NCI-H128 (cell line): Measurements from ENCODE around the gene BCL2.

Source experiments
- DNase-seq: peaks from one replicate; lab custom pipeline; 2025; ENCODE audit not compliant: unreplicated experiment; lab: John Stamatoyannopoulos, UW

Gene BCL2

DNA sequence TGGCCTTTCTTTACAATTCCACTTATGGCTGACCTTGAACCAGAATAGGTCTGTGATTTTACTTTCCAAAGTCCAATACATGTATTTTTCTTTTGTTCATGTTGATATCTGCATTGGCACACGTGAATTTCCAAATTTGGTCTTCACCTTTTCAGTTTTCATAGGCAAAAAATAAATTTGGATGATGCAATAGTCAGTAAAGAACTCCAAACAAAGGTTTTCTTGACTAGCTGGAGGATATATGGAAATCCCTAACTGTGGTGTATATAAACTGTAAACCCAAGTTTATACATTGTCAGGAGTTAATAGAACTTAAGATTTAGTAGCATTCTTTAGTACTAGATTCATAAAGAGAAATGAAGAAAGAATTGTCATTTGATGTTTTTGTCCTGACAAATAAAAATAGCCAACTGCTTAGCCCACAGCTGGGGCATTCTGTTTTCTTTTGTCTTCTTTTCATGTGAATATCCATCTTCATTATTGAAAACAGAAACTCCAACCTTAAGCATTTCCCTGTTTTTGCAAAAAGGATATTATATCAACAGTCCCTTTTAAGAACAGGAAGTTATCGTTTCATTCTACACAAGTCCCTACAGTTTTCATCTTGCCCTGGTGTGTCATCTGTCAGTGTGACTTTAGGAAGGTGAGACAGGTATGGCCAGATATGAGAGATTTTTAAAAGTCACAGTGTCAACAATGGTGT is 132.9 kb downstream of the BCL2 start:
- no peak for DNase-seq

DNA sequence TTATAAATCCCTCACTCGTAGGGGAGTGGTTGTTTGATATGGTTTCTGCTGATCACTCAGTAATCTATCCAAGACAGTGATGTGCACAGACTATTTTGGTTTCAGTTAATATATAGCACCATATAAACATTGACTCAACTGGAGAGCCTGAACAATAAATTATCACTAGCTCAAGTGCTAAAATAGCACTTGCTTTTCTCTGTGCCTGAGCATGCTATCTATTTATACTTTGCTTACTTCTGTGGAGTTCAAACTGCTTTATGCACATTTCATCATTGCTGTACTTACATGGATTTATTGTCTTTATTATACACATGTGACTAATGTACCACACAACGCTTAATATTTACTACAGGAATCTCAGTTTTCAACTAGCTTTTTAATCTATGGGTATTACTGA is 133.6 kb downstream of the BCL2 start:
- no peak for DNase-seq

DNA sequence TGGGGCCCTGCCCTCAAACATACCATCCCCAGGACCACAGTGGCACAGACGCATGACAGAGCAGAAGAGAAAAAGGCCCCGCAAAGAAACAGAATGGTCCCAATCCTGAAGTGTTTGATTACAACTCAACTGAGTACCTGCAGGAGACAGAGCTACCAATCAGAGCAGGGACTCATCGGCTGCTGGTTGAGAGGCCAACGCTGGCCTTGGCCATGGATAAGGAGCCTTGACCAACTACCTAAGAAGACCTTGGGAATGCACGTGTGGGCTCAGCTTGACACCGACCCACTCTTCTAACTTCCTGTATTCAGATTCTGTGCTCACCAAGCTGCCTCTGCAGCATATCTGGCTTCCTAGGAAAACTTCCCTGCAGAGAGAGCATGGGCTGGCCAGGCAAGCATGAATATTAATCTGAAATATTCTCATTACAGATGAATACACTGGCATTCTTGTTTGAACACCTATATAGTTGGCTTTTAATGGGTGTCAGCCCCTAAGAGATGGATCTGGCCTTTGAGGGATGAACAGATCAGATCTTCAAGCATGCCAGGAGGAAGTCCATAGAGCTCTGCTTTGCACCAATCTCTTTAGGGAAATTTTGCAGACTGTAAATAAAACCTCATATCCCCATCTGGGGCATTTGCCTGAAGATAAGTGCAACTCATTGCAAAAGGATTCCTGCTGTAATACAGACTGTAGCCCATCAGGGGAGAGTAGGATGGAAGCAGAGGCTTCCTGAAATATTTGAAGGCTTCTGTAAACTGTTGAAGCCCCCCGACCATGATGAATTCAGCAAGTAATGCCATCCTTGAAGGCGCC is 135.4 kb downstream of the BCL2 start:
- no peak for DNase-seq

DNA sequence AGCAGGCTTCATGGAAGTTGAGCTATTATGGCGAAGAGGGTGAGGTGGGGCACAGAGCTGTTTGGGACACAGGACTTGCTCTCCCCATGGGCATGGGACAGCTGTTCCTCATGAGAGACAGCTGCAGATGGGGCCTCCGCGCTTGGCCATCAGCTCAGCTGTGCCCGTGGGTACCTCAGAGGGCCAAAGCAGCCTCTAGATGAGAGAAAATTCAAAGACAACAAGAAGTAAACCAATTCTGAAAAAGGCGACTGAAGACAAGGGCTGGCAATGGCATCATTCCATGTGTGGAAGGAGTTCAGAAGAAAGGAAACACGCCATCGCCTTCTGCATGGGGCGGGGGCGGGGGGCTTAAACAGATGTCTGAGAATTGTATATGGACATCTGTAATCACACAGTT is 136.2 kb downstream of the BCL2 start:
- DNase-seq: no peak

DNA sequence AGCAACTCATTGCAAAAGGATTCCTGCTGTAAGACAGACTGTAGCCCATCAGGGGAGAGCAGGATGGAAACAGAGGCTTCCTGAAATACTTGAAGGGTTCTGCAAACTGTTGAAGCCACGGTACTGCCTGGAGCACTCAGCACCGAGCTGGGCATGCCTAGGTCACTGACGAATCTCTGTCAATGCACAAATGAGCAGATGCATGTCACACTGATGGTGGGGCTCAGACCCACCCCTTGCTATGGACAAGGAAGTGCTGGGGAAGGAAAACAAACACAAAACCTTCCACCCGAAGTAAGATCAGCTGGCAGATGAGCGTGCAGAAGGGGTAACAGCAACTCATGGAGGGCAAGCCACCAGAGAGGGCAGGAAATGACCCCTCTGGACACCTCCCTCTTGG is 136.7 kb downstream of the BCL2 start:
- no peak for DNase-seq

DNA sequence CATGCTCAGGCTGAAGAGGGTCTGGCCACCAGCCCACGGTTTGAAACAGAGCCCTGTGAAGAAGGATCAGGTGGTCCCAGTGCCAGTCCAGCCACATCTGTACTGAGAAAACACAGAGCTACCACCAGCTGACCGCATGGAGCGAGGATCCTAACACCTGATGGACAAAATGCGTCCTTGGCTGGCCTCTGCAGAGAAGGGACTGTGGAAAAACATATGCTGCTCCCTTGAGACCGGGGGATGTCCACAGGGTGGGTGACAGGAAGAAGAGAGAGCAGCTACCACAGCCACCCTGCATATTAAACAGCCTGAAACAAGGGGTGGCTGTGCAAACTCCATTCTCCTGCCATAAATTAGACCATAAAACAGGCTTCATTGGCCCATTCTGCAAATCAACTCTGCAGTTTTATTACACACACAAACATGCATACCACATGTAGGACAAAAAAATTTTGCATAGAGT is 137.2 kb downstream of the BCL2 start:
- no peak for DNase-seq

DNA sequence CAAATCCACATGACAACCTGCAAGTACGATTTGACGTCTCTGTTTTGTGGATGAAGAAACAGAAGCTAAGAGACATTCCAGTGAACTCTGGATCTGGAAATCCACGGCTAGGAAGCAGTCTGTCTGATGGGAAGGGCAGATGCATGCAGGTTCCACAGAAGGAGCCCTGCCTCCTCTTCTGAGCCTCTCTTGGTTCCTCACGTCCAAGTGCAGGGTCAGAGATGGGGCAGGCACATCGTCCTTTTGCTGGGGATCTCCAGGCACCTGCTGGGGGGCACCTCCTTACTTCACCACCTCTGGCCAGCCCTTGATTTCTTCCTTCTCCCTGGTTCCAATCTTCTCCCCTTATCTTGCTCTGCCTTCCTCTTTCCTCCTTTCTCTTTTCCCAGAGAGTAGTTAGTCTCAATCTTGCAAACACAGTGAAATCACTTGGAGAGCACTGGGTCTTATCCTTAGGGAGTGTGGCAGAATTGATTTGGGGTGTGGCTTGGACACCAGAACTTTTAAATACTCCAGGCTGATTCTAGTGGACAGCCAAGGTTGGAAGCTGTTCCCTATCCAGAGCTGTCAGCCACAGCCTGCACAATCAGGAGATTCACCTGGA is 137.8 kb downstream of the BCL2 start:
- no peak for DNase-seq

DNA sequence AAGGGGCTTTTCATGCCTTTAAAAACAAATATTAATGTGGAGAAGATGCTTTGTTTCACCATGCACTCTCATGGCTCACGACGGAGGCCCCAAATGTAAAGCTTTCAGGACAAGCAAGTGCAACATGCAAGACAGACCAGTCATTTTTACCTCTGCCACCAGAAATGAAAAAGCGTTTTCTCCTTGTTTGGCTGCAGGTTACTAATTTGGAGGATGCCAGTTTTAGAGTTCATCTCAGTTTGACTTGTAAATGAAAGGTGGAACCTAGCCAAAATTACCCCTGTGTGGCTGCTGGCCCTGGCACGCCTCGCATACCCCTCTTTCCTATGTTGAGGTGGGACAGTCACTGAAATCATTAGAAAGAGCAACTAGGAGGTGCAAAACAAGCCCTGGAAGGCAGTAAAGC is 138.6 kb downstream of the BCL2 start:
- DNase-seq: no peak

DNA sequence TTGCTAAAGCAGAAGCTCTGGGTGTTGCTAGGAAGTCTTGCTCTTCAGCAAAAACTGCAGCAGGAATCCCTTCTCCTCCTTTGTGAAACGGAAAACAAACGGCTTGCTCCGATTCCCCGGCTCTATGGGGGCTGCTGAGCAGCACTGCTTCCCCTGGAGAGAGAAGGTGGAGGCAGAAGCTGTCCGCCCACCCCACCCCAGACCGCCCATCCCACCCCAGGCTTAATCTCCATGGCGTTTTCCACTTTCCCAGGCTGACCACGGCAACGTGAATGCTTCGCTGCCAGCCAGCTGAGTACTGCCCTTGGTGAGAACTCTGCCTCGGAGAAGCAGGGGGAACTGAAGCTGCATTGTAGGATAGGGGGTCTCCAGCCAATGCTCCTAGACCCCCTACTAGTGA is 139.2 kb downstream of the BCL2 start:
- no peak for DNase-seq

DNA sequence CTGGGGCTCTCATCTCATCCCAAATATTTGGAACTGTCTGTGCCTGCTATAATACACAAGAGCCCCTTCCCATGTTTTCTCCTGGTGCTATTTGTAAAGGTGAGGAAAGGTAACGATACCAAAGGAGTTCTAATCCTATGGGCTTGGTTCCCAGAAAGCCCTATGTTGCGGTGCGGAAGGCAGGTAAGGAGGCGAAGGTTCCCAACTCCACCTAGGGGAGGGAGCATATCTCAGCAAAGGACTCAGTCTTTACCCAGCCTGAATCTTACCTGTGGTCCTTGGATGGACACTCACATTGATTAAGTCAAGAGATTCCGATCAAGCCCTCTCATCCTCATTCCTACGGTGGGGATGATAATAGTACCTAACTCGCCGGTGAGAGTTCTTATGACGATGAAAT is 140.1 kb downstream of the BCL2 start:
- DNase-seq: no peak

DNA sequence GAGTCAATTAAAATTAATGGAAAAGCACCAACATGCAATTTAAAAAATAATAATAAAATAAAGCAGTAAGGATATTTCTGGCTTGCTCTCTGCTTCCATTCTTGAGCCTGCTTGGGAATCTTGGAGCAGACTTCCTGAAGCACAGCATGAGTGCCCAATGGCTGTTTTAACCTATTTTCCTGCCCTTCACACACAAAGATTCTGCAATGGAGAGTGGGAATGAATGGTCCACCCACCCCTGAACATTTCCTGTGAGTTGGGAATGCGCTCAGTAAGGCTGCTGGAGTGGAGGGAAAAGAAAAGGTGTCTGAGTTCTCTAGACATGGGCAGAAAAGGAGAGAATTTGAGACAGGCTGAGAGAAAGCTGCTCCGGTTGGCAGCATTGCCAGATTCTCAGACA is 140.6 kb downstream of the BCL2 start:
- DNase-seq: no peak

DNA sequence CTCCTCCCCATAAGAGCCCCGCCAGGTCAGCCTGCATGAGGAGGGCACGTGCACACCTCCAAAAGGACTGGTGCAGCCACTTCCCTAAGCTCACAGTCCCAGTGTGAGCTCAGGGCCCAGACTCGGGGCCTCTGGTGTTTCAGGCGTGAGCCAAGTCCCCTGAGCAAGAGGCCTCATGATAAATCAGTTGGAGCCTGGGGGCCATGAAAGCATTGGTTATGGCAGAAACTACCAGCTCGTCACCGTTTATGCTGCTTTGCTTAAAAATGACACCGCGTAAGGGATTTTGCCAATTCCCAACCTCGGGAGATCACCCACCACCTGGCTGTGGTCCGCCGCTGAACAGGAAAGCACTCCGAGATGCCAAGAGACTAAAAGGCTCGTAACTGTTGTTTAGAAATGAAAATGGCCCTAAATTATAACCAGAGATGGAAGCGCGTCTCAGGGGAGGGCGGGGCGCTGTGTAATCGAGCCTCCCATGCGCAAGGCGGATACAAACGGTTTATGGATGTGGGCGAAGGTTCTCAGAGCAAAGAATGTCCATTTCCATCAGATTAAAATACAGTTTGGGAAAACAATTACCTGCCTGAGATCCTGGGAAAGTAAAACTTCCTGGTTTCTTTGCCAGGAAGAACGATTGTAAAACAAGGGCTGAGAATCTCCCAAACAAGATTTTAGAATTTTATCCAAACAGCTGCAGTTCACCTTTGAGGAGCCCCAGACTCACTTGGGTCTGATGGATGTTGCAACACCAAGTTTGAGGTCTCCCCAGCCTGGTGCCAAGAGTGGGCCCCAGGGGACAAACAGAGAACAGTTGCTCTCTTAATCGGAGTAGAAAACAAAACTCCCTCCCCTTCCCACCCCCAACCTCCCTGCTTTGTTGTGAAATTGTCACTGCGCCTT is 141.4 kb downstream of the BCL2 start:
- DNase-seq: no peak

DNA sequence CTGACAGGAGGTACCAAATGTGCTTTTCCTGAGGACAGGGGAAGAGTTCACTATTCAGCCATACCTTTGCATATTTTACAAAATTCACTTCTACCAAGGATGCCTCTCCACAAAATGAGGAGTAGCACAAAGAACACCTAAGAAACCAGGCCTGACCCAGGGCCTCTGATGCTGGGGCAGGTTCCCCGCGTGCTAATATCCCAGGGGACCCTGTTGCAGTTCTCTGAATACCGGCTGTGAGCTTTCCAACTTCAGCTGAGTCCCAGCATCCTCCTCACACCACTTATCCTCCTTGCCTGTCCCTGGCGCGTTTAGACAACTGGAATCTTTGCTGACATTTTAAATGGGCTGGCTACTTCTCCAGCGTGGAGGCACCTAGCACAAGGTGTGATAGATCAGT is 142.3 kb downstream of the BCL2 start:
- DNase-seq: no peak

DNA sequence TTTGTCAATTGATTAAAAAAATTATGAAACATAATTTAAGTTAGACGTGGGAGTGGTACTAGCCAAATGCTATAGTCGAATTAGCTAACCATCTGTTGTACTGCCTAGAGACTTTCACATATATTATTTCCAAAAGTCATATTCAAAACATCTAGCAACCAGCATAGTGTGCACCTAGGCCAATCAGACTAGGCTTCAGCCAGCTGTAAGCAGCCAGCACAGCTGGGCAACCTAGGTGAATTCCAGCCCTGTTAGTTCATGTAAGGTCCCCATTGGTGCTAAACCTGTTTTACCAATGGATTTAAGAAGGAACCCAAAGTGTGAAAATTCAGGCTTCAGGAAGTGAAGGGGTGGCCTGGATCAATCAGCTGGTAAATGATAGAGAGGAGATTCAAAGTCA is 144.3 kb downstream of the BCL2 start:
- DNase-seq: no peak

DNA sequence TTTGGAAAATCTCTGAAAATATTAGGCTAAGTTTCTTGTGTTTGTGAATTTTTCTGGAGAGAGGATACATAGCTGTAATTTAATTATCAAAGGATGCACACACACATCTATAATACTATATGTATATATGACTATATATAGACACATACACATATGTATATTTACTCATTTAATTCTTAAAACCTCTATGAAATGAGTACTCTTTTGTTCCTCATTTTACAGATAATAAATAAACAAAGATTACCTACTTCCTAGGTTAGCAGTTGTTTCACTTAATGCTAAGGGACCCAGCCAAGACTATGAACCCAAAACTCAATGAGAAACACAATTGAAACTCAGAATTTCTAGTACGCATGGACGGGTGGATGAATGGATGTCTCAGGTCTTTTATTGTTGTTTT is 145.6 kb downstream of the BCL2 start:
- DNase-seq: no peak

DNA sequence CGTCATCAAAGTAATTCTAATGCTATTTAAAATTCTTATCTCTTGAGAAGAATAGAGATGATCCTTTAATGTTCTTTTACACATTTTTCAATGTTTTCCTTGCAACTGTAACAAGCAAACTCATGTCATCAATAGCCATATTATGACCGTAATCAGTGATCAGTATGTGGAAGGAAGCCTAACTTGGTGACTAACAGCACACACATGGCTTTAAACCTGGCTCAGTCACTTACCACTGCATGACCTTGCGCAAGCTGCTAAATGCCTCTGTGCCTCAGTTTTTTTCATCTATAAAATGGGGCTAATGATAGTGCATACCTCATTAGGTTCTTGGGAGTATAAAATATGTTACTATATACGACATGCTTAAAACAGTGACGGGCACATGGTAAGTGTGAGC is 149.7 kb downstream of the BCL2 start:
- DNase-seq: no peak

DNA sequence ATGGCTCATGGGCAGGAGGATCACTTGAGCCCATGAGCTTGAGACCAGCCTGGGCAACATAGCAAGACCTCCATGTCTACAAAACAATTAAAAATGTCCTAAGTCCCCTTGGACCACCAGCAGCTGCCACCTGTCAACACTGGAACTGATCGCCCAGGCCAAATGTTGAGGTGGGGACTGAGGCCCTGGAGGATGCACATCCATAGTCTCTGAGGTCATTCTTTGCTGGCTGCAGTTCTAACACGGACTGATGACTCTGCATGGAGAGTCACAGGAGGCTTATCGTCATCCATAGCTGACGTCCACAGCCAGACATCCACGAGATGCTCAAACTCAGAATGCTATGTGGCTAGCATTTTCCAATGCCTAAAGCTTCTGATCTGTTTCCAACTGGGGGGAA is 151.3 kb downstream of the BCL2 start:
- no peak for DNase-seq

DNA sequence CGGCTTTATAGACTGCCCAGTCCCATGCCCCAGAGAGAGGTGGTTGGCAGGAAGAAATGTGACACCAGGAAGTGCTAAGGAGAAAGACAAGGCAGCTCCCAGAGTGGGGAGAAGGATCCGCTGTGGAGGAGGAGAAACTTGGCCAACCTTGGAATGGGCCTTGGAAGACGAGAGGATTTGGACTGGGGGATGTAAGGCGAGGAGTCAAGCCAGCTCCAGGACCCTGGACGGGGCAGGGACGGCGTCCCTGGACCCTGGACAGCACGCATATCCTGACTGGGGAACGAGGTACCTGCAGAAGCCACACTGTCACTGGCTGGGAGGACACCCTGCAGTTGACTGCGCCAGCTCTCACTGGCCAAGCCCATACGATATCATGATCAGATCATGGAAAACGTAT is 153.4 kb downstream of the BCL2 start:
- DNase-seq: no peak

DNA sequence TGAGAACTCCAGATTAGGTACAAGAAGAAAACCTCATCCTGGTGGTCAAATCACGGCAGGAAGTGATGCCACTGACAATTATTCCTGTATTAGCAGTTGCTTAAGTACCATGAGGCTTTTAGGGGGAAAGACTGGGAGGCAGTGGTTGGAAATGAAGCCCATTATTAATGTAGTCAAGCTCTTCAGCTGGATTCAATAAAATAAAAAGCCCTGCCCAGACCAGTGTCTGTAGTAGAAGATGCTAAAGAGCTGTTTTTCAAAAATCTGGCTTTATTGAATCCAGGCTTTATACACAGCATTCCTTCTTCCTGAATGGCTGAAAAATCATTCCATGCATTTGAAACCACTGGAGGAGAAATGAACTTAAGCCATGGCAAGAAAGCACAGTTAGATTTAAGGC is 155.2 kb downstream of the BCL2 start:
- no peak for DNase-seq

DNA sequence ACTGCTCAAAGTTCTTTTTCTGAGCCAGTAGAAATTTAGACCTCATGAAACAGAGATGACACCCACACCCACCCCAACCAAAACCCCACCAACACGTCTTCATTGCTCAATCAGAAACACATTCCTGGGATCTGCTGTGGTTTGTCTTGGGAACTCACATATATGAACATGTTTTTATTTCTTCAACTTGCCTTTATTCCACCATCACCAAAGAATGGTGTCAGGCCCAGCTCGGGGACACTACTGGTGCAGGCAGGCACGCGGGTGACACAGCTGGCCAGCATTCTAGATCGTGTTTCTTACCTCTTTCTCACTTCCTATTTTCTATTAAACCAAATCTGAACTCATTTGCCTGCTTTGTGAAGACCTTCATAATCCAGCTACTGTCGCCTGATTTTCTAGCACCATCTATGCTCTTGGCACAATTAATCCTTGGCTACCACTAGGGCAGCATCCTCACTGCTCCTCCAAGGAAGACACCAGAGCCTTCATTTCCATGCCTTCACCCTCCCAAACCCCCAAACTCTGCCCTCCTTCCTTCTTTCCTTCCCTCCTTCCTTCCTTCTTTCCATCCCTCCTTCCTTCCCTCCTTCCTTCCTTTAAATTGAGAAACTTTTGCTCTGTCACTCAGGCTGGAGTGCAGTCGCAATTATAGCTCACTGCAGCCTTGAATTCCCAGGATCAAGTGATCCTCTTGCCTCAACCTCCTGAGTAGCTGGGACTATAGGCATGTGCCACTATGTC is 157.1 kb downstream of the BCL2 start:
- DNase-seq: no peak
